ENCODE results near the gene RRH.

- TF ChIP-seq, protein P1, sequence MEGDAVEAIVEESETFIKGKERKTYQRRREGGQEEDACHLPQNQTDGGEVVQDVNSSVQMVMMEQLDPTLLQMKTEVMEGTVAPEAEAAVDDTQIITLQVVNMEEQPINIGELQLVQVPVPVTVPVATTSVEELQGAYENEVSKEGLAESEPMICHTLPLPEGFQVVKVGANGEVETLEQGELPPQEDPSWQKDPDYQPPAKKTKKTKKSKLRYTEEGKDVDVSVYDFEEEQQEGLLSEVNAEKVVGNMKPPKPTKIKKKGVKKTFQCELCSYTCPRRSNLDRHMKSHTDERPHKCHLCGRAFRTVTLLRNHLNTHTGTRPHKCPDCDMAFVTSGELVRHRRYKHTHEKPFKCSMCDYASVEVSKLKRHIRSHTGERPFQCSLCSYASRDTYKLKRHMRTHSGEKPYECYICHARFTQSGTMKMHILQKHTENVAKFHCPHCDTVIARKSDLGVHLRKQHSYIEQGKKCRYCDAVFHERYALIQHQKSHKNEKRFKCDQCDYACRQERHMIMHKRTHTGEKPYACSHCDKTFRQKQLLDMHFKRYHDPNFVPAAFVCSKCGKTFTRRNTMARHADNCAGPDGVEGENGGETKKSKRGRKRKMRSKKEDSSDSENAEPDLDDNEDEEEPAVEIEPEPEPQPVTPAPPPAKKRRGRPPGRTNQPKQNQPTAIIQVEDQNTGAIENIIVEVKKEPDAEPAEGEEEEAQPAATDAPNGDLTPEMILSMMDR (IDR thresholded peaks at IDR 0.05), result no peak
- no peak for TF ChIP-seq POLR2A (IDR thresholded peaks at IDR 0.05)
Observed at GRCh38 chr4:109795059-109795458, 32.7 kb upstream of the RRH start.
